ENCODE measurements around the gene THRB.

THRB gene

GRCh38 chr3:24181256-24181655 lies 313.4 kb downstream of the THRB start:
- DNase-seq (ENCODE audit: low read depth) = no peak

GRCh38 chr3:24180616-24181015 lies 314.0 kb downstream of the THRB start:
- no peak for DNase-seq (ENCODE audit: low read depth)

GRCh38 chr3:24177201-24177600 lies 317.4 kb downstream of the THRB start:
- DNase-seq (ENCODE audit: low read depth) = no peak

- DNase-seq (ENCODE audit: low read depth) = no peak
Measured at GRCh38 chr3:24174614-24175013, 320.0 kb downstream of the THRB start.

- no peak for DNase-seq (ENCODE audit: low read depth)
Measured at GRCh38 chr3:24168977-24169376, 325.7 kb downstream of the THRB start.

- DNase-seq (ENCODE audit: low read depth) = no peak
Measured at GRCh38 chr3:24167429-24167828, 327.2 kb downstream of the THRB start.

GRCh38 chr3:24166515-24166914 lies 328.1 kb downstream of the THRB start:
- DNase-seq (ENCODE audit: low read depth) = no peak

- no peak for DNase-seq (ENCODE audit: low read depth)
Measured at GRCh38 chr3:24165603-24165982, 329.1 kb downstream of the THRB start.

GRCh38 chr3:24164967-24165602 lies 329.6 kb downstream of the THRB start:
- no peak for DNase-seq (ENCODE audit: low read depth)

GRCh38 chr3:24162929-24163328 lies 331.7 kb downstream of the THRB start:
- DNase-seq (ENCODE audit: low read depth) = no peak

GRCh38 chr3:24161841-24162240 lies 332.8 kb downstream of the THRB start:
- no peak for DNase-seq (ENCODE audit: low read depth)

- DNase-seq (ENCODE audit: low read depth) = no peak
Measured at GRCh38 chr3:24160424-24161095, 334.1 kb downstream of the THRB start.

- DNase-seq (ENCODE audit: low read depth) = no peak
Measured at GRCh38 chr3:24158761-24159454, 335.7 kb downstream of the THRB start.

GRCh38 chr3:24157106-24157505 lies 337.5 kb downstream of the THRB start:
- no peak for DNase-seq (ENCODE audit: low read depth)

GRCh38 chr3:24156466-24156865 lies 338.2 kb downstream of the THRB start:
- no peak for DNase-seq (ENCODE audit: low read depth)

GRCh38 chr3:24155276-24155675 lies 339.4 kb downstream of the THRB start:
- no peak for DNase-seq (ENCODE audit: low read depth)

- DNase-seq (ENCODE audit: low read depth) = no peak
Measured at GRCh38 chr3:24154781-24155180, 339.9 kb downstream of the THRB start.

- no peak for DNase-seq (ENCODE audit: low read depth)
Measured at GRCh38 chr3:24154013-24154695, 340.5 kb downstream of the THRB start.

GRCh38 chr3:24151594-24151993 lies 343.1 kb downstream of the THRB start:
- DNase-seq (ENCODE audit: low read depth) = no peak

GRCh38 chr3:24149032-24149431 lies 345.6 kb downstream of the THRB start:
- no peak for DNase-seq (ENCODE audit: low read depth)

- peak; percentile 76 for DNase-seq (ENCODE audit: low read depth)
Measured at GRCh38 chr3:24145981-24146822, 348.4 kb downstream of the THRB start.

GRCh38 chr3:24145481-24145880 lies 349.2 kb downstream of the THRB start:
- DNase-seq (ENCODE audit: low read depth) = no peak

All from stromal cell of bone marrow (primary cell).